GM21576 (cell line): ENCODE data around the gene PPY.
"Not testable (repeated sequence)": the region's sequence is repeated elsewhere in the genome, so short reads cannot be mapped to it uniquely, and the experiment has no call there.

ENCODE experiments used
- ATAC-seq: cut with Tn5 transposase; IDR thresholded peaks from one replicate; pipeline ENCODE4 v1.9.1; 2021; ENCODE audit warnings: mild to moderate bottlenecking, moderate library complexity; ENCODE audit not compliant: unreplicated experiment

PPY gene

DNA sequence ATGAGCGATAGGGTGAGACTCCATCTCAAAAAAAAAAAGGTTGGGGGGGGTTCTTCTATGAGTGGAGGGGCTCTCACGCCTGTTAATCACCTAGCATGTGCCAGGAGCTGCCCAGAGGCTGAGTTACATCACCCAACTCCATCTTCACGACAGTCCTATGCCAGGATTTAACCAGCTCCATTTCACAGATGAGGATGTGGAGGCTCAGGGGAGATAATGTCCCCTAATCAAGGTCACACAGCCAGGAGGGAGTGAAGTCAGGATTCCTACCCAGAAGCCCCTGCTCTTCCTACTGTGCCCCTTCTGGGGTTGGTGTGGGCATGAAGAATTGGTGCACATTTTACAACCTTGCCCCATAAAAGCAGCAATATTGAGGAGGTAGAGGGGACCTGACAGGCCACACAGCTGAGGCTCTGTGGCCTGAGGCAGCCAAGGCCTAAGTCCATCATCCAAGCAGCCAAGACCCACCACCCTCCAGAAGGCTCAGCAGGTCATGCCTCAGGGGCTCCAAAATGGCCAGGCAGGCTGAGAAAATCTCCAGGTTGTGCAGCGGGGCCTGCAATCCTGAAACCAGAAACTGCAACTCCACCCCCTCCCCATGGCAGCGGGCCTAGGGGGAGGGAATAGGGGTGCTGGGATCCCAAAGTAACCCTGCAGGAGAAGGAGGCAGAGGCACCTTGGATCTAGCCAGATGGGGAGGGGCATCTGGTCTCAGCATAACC, 6.9 kb downstream of the PPY start:
- no peak for ATAC-seq

DNA sequence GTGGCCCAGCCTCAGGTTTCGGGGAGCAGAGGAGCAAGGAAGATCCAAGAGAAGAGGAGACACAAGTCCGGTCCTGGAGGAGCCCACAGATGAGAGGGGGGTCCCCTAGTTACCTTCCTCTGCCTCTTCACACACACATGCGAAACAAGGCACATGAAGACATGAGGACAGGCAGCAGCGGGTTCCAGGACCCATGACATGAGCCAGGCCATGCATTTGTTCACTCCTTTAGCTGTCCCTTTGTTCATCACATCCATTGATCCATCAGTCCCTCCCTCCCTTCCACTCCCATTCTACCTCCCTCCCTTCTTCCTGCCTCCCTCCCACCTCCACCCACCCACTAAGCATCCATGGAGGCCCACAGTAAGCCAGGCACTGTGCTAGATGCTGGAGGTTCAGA, 9.4 kb downstream of the PPY start:
- ATAC-seq: no peak

DNA sequence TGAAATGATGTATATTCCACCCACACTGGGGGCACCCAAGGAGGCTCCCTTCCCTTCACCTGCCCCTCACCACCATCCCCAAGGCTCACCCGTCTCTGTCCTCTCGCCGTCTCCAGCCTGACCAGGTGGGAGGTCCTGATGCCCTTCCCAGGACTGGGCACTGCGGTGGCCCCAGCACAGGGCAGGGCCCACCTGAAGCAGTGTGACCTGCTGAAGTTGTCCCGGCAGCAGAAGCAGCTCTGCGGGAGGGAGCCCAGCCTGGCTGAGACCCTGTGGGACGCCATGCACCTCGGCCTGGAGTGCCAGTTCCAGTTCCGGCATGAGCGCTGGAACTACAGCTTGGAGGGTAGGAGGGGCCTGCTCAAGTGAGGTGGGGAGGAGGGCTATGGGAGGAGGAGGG, 9.9 kb downstream of the PPY start:
- no peak for ATAC-seq

DNA sequence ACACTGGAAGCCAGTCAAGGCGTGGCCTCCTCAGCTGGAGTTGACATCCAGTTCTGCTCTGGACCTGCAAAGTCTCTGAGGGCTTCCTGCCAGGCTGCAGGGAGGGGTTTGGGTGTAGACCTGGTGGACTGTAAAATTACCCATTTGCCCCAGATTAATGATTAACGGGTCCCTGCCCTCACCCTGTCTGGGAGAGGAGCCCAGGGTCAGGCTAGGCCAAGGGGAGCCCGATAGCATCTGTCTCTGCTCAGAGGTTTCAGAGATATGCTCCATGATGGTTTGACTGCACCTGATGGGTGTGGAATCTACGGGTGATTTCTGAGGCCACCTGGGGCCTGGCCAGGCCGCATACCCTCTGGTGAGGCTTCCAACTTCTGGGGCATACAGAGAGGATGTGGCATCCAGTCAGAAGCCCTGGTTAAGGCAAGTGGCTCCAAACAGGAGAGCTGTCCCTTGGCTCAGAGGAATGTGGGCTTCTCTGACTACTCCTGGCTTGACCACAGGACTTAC, 11.2 kb downstream of the PPY start:
- no peak for ATAC-seq

DNA sequence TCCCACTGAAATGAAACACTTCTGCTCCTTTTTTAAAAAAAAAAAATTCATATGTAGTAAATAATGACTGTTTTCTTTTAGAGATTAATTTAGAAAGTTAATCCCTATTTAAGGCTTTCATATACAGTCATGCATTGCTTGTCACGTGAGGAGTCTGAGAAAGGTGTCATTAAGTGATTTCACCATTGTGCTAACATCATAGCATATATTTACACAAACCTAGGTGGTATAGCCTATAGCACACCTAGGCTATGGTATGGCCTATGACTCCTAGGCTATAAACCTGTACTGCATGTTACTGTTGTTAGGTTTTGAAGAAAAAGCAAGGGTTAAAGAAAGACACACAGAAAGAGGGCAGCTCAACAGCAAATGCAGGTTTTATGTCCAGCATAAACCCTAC, 13.7 kb downstream of the PPY start:
- no peak for ATAC-seq

DNA sequence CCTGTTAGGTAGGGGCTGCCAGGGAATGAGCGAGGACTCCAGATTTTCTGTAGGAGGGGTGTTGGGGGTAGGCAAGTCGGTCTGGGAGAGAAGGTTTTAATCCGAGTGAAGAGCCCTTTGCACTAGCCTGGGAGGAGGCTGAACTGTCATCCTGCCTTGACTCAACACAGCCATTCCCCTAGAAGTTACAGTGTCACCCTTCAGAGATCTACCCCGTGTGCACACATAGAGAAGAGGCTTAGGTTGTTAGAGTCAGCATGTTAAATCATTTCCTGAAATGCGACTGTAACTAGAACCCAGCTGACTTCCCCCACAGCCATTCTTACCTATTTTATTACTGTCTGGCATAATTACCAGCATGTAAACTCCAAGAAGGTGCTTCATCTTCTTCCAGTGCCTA, 14.3 kb downstream of the PPY start:
- not testable (repeated sequence) for ATAC-seq

DNA sequence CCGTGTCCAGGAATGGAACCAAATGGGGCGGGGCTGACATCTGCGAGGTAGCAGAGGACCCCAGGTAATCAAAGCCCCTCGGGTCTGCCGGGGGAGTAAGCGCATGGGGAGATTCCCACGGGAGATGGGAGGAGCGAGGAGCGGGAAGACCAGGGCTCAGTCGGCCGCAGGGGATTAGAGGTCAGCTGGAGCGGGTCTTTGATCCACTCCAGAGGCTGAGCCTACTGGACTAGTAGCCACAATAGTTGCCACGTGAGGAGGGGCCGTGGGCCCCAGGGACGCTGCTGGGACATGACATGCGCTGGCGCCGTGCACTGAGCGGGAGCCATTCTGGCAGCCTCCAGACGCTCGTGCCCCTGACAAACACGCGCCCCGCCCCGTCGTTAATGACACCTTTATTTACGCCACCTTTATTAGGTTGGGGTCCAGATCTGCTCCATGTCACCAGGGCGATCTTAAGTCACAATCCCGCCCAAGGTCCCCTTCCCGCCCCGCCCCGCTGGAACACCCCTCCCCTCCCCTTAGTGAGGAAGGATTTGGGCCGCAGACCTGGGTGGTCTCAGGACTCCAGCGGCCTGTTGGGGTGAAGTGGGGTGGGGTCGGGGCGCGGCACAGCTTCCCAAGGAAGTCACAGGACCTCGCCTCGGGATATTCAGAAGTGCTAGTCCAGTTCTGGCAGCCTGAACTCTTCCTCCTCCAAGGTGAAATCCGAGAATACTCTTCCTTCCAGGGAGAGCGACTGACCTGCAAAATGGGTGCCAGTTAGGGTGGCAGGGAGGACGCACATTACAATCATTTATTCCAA, 15.0 kb downstream of the PPY start:
- ATAC-seq: no peak

DNA sequence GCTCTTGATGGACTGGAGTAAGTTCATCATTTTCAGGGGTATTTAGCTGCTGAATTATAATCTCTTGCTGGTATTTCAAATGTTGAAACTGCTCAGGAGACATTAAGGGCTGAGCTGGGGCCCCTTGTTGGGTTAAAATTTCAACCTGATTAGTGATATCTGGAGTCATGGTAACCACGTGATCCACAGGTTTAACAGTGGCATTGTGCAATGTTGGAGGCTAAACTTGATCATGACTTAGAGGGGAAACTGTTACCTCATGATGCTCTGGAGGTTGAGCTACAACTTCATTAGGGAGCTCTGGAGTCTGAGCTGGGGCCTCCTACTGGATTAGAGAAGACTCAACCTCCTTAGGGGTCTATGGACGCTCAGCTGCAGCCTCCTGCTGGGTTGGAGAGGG, 17.7 kb downstream of the PPY start:
- ATAC-seq: no peak

DNA sequence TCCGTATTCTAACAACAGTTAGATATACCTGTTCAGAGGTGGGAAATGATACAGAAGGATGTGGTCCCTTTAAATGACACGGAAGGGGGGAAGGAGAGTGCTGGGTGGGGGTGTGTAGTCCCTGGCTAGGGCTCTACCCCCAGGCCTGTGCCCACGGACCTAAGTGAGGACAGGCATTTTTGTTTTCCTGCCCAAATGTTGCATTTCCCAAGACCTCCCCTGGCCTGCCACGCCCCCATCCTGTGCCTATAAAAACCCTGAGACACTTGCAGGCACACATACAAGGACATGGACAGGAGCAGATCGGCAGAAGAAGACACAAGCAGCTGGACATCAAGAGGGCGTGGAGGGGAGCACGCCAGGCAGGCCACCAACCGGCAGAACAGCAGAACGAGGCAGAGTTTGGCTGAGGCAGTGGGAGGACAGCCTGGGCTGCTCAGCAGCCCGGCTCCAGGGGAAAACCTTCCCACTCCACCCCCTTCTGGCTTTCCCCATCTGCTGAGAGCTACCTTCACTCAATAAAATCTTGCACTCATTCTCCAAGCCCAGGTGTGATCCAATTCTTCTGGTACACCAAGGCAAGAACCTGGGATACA, 21.7 kb downstream of the PPY start:
- ATAC-seq: no peak

DNA sequence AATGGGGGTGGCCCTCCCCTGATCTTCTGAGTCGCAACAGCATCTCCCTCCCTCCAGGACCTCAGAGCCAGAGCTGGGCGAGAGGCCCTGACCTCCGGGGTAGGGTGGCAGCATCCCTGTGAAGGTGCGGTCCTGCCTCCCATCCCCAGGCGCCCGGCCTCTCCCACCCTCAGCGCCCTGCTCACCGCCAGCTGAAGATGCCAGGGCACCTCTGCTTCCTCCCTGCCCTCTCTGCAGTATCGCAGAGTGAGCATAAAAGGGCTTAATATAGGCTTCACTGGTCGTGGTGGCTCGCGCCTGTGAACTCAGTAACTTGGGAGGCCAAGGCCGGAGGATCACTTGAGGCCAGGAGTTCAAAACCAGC, 24.3 kb downstream of the PPY start:
- no peak for ATAC-seq

DNA sequence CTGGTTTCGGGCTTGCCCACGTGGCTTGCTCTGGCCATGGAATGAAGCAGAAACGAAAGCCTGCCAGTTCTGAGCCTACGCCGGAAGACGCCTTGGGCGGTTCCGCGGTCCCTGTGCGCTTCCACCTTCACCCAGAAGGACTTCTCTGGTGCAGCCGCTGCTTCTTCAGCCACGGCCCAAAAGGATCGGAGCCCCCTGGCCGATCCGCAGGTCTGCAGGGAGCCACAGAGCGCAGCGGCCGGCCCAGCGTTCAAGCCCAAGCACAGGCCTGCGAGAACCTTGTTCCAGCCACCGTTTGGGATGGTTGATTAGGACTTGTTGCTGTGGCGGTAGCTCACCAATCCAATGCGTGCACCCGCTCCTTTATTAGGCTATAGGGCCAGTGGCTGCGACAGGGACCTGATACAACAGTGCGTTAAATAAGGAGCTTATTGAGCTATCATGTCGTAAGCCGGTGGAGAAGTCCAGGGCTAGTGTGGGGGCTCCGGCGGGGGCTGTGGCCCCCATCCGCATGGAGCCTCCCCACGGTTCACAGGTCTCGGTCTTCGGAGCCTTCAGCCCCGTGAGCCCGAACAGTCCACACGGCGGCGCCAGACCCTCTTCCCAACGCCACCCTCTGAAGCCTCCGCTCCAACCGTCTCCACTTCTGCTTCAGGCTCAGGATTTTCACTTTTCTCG, 24.8 kb downstream of the PPY start:
- ATAC-seq: no peak

DNA sequence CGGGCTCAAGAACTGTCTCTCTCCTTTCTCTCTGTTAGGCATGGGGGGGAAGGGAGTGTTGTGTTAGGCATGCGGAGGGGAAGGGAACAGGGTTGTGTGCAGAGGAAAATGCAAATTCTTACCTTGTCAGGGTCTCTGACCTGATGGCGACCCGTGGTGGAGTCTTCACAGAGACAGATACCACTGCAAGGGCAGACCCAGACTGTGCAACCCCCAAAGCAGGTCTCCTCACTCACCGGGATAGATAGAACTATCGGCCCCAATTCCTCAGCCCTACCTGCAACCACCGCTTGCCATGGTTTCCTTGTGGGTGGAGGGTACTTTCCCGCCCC, 25.3 kb downstream of the PPY start:
- ATAC-seq: no peak

DNA sequence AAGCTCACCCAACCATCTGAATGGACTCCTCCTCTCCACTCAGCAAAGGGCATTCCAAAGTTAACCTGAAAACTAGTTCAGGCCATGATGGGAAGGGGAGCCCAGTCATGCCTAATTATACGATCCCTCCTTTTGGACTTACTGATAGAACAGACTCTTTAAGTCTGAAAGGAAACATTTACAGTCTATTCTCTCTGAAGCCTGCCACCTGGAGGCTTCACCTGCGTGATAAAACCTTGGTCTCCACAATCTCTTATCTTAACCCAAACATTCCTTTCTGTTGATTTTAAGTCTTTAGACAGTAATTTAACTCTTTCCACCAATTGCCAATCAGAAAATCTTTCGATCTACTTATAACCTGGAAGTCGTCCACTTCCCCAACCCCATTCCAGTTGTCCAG, 25.9 kb downstream of the PPY start:
- ATAC-seq: no peak

DNA sequence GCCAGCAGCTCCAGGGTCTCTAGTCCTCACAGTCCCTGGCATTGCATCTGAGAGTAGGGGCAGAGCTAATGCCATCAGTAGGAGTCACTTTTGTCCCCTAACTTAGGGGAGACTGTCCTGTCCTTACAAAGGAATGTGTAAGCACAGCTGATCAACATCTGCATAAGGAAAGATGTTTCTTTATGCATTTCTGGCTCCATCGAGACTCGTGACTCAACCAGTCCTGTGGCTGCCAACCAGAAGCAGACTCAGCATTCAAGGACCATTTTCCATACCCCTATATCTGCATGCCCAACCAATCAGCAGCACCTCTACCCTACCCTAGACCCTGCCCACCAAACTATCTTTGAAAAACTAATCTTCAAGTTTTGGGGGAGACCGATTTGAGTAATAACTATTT, 26.7 kb downstream of the PPY start:
- no peak for ATAC-seq

DNA sequence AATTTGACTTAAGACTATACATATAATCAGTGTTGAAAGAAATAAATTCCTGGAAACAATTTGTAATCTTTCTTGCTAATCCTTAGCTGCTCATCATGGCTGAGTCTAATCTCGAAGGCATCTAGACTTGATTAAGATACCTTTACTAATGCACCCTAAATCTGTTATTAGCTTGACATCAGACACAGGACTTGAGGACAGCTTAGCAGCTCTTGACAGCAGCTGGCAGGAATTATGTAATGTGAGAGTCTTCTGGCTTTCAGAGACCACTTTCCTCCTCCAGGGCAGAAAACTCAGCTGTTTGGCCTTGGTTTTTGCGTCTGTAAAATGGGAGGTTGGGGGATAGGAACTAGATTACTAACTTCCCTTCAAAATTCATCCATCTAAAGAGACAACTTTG, 27.8 kb downstream of the PPY start:
- no peak for ATAC-seq

DNA sequence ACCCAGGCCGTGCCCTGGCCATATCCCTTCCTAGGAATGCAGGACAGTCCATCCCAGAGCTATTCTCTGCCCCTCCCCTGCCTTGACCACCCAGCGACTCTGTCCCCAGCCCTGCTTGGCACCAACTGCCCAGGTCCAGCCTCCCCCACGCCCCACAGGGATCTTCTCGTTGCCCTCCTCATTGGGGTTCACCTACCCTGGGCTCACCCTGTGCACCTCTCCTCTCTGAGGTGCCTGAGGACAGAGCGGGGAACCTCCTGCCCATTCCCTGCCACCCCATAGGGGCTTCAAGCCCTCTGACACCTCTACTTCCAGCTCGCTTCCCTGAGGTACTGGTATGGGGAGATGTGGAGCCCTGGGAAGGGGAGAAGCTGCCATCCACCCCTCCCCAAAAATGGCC, 28.7 kb downstream of the PPY start:
- no peak for ATAC-seq

DNA sequence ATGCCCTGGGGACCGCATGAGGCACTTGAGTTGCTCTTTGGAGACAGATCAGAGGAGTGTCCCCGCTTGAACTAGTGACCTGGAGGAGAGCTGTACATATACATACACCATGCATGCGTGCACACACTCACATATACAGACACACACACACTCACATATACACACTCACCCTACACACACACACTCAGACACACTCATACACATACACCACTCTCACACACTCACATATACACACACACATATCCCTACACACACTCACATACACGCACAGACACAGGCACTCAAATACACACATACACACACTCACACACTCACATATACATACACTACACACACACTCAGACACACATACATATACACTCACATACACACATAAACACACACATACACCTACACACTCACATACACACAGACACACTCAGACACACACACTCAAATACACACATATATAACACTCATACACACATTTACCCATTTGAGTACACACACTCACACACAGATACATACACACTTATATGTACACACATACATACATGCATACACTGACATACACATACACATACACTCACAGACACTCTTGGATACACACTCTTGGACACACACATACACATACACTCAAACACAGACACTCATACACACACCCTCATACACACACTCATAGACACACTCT, 29.5 kb downstream of the PPY start:
- no peak for ATAC-seq

DNA sequence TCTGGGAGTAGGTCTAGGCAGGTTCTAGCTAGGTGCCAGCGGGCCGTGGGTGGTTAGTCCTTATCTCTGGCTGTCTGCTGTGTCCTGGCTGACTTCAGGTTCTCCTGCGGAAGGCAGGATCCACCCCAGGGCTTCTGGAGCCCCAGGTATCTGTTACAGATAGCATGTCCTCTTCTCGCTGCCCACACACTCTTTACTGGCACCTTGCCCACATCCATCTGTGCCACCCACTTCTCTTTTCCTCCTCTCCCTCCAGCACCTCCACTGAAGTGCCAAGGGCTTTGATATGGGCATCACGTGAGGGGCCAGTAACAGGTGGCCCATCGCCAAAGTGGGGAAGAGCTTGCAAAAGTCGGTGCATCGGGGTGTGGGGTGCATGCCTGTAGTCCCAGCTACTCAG, 30.4 kb downstream of the PPY start:
- ATAC-seq: no peak

DNA sequence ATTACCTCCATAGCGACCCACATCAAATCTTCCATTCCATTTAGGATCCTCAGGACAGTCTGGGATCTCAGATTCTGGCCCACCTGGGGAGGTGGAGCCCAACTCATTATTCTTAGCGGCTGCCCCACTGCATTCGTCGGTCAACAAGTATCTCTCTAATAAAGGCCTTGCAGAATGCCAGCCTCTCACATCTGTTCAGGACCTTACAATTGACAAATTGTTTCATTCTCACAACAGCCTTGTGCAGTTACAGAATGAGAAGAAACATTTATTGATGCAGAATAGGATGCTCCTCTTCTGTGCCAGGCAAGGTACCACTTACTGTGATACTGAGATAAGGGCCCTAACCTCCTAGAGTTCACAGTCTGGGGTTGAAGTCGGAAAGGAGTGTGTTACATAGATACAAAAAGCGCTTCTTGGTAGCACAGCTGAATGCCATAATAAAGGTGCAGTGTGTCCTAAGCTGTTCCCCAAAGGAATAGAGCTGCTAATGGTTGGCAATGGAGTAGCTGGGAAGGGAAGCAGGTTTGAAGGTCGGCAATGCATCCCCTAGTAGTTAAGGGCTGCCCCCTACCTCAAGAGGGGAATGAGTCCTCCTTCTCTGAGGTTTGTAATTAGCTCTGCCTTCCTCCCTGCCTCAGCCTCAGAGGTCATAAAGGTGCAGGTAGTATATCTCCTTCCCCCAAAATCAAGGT, 32.6 kb downstream of the PPY start:
- ATAC-seq: no peak

DNA sequence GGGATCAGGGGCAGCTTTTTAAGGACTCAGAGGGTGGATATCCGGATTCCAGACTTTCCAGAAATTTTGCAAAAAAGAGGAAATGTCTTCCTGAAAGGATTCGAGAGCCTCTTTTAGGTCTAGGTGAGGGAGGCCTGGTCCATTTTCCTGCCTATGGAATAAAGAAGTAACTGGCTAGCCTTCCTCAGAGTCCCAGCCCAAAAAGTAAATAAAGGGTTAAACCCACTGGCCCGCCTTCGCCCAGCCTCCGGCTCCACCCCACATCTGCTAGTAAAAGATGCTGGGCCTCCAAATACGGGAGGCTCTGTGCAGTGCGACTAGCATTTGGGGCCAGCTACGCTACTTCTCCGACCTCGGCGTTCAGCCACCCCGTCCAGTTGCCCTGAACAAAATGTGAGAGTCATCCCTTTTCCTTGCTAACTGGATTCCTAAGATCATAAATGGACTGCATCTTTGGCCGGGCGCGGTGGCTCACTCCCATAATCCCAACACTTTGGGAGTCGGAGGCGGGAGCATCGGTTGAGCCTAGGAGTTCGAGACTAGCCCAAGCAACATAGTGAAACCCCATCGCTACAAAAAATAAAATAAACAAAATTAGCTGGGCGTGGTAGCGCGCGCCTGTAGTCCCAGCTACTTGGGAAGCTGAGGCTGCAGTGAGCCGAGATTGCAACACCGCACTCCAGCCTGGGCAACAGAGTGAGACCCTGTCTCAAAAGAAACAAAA, 34.1 kb downstream of the PPY start:
- ATAC-seq: no peak
